NT2/D1 (cell line): ENCODE data around the gene HCN2.

Source experiments
- SUZ12 ChIP-seq: IDR thresholded peaks from 2 replicates; pipeline ENCODE4 v1.6.1; 2011; ENCODE audit not compliant: insufficient read length, insufficient read depth; ENCODE audit errors: extremely low read depth
- YY1 ChIP-seq: IDR thresholded peaks from 2 replicates; pipeline ENCODE4 v1.6.1; 2011; ENCODE audit not compliant: insufficient read length, insufficient read depth

DNA sequence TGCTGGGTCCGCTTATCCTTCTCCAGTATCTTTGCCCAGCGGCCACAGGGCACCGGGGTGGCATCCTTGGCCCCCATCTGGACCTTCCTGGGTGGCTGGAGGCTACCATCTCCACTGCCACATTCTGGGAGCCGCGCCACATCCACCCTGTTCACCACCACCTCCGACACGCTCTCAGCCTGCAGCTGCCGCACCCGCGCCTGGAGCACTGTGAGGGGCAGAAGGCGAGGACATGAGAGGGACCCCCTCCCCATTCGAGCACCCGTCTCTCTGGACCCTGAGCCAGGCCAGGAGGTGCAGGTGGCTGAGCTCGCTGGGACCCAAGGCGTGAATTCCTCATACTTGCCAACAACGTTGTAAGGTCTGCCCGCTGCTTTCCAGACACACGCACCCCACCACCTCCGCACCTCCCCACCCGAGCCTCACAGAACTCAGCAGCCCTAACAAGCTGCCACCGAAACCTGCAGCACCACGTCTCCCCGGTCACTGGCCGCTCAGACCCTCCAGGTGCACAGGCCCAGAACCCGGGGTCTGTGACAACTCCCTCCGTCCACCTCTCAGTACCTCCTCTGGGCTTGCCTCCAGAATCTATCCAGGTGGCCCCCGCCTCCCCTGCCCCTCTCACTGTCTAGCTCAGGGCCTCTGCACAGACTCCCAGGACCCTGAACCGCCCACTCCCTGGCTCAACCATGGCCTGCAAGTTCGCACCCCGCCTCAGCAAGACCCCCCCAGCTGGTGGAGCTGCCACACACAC, 40.5 kb downstream of the HCN2 start:
- TF ChIP-seq YY1 = no peak
- no peak for TF ChIP-seq SUZ12
